Mononuclear cell (primary cell): ENCODE results near the gene HOXA3. TPM values are rescaled to one million over a fixed set of nuclear protein-coding genes. Genes with fewer than 3 reads are reported as not detected.
A peak's percentile ranks its signal among the peaks of the same experiment; 100 is the strongest.

ENCODE experiments used
- H3K27me3 ChIP-seq: 2 replicates; pipeline ENCODE4 v1.6.0; 2011; ENCODE audit warnings: low read length, control low read depth; ENCODE audit not compliant: insufficient read depth
- H3K4me1 ChIP-seq: 2 replicates; pipeline ENCODE4 v1.5.1; 2011; ENCODE audit warnings: mild to moderate bottlenecking, low read length, control low read depth; ENCODE audit not compliant: insufficient read depth
- H3K4me3 ChIP-seq: 2 replicates; pipeline ENCODE4 v1.5.1; 2011; ENCODE audit warnings: mild to moderate bottlenecking, low read length, moderate library complexity
- H3K9me3 ChIP-seq: 2 replicates; pipeline ENCODE4 v1.5.1; 2011; ENCODE audit warnings: low read depth, mild to moderate bottlenecking, control low read depth, low read length
- total RNA-seq: library from RNA; depleted of rRNA; stranded (reverse); fragments of >200 nt; gene quantifications from one replicate; pipeline ENCODE4 v1.2.3, GENCODE V29; 2012

The HOXA3 gene
- total RNA-seq, 1 donor: under 0.01 TPM

GRCh38 chr7:27175626-27176523, 23.5 kb upstream of the HOXA3 start:
- H3K9me3 ChIP-seq: no peaks in the 10 kb centered on the region
- H3K4me1 ChIP-seq: peaks cover 43% of the 10 kb centered on the region
- no peak overlapping the region for H3K4me3 ChIP-seq
- peaks cover 92% of the 10 kb centered on the region for H3K27me3 ChIP-seq

DNA sequence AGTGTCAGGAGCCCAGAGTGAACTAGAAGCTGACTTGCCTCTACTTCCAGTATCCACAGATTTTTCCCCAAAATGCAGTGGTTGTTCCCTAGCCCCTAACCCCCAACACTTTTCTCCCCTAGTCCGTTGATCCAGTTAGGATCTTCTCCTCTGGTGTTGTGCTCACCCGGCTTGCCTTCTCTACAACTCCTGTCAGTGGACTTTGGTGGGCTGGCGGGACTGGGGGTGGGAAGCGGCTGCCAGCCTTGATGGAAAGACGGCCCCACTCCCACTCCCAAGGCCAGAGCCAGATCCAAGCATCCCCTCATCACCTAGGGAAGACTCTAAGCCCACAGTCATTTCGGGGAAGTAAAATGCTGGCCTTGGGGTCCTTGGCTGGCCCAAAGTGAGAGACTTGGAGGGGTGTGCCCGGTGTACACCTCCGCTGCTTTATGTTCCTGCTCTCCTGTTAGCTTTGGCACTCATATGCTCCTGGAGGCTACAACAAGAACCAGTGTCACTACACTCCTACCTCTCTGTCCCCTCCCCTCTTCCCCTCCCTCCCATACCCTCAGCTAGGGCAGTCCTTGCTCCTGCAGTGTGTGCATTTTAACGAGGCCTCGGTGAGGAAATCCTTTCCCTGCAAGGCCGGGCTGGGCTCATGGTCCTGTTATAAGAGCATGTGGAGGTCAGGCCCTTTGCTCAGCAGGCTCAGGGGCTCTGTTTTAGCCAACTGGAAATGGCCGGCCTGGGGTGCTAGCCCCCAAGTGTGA, 22.7 kb upstream of the HOXA3 start:
- H3K9me3 ChIP-seq: no peaks in the 10 kb centered on the region
- peaks cover 46% of the 10 kb centered on the region for H3K4me1 ChIP-seq
- H3K4me3 ChIP-seq: no peak overlapping the region
- H3K27me3 ChIP-seq: peaks cover 92% of the 10 kb centered on the region

GRCh38 chr7:27173956-27174873, 21.8 kb upstream of the HOXA3 start, which contains the start of gene HOXA10:
Gene HOXA10 (minus strand): TSS chr7:27174320. CDS start chr7:27174306, 14 bp downstream.
- H3K4me3 ChIP-seq: peak within 1 kb of the TSS; percentile 13
- no peaks in the 10 kb centered on the region for H3K9me3 ChIP-seq
- H3K4me1 ChIP-seq: peaks cover 44% of the 10 kb centered on the region
- H3K27me3 ChIP-seq: peaks cover 90% of the 10 kb centered on the region

DNA sequence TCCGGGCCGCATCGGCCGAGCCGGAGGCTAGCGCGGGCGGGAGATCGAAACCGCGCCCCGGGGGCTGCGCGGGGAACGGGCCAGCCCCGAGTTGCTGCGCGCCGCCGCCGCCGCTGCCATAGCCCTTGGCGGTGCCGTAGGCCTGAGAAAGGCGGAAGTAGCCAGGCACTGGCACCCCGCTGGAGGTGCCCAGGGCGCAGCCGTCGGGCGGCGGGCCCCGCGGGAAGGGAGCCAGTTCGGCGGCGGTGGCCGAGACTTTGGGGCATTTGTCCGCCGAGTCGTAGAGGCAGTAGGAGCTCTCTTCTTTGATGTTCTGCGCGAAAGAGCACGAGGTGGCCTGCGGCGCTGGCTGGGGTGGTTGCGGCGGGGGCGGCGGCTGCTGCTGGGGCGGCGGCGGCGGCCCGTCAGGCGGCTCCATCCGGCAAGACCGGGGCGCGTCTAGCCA, 21.1 kb upstream of the HOXA3 start:
- Histone ChIP-seq H3K27me3 (peaks cover 90% of the 10 kb centered on the region), H3K4me3 (peak overlapping the region; percentile 13), H3K4me1 (peaks cover 51% of the 10 kb centered on the region), H3K9me3 (no peaks in the 10 kb centered on the region)

DNA sequence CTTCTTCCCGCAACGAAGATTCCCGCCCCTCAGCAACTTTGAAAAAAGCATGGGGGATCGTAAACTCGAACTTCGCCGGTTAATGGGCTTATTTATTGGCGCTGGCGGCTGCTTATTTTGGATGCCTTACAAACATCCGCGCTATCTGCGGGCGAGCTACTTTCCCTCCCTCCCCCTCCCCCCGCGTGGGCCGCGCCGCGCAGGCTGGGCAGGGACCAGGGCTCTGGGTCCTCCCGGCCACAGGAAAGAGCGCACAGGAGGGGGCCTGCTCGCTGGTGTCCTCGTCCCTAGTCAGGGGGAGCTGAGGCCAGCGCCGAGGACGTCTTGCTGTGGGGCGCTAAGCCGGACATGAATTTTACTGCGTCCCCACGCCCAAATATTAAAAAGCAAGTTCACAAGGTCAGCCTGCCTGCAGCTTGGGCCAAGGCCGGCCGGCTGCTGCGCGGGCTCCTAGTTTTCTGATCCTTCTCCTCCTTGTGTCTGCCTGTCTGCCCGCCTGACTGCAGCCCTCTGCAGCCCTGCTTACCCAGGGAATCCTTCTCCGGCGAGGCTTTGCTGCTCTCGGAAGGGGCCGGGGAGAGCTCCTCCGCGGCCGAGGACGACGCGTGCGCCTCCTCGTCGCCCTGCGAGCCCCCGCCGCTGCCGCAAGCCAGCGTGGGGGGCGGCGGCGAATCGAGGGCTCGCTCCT, 20.6 kb upstream of the HOXA3 start:
- peaks cover 51% of the 10 kb centered on the region for H3K4me1 ChIP-seq
- peaks cover 90% of the 10 kb centered on the region for H3K27me3 ChIP-seq
- H3K9me3 ChIP-seq: no peaks in the 10 kb centered on the region
- H3K4me3 ChIP-seq: peak overlapping the region; percentile 13

DNA sequence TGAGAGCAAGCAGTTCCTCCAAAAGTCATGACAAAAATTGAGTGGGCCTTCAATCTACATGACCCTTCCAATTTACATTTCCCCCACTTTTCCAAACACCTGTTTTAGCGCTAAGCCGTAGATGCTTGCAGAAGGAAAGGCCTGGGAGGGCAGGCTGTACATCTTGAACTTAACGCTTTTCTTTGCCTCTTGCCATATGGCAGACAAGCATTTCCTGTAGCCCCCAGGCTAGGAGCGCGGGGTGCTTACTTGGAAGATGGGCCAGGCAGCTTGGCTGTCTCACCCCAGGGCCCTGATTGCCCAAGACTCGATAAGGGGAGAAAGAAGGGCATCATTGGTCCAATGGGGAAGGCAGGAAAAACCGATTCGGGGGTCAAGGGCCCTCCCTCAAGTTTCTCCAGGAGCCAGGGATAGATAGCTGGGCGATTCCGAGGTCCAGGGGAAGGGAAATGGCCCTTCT, 20.0 kb upstream of the HOXA3 start:
- Histone ChIP-seq H3K9me3 (no peaks in the 10 kb centered on the region), H3K4me1 (peaks cover 52% of the 10 kb centered on the region), H3K4me3 (no peak overlapping the region), H3K27me3 (peaks cover 94% of the 10 kb centered on the region)

GRCh38 chr7:27171637-27172314, 19.4 kb upstream of the HOXA3 start:
- no peak overlapping the region for H3K4me3 ChIP-seq
- no peaks in the 10 kb centered on the region for H3K9me3 ChIP-seq
- H3K4me1 ChIP-seq: peaks cover 57% of the 10 kb centered on the region
- H3K27me3 ChIP-seq: peaks cover 94% of the 10 kb centered on the region

DNA sequence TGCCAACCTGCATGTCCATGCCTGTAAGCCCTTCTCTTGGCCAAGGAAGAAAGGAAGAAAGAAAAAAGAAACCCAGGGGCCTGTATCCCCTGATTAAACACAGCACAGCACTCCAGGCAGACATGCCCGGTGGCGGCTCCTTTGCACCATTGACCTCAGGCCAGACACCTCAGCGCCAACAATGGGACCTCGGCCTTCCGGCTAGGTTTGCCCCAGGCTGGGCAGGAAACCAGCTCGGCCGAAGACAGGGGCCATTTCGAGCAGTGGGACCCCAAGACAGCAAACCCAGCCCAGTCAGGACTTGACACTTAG, 18.9 kb upstream of the HOXA3 start:
- H3K4me3 ChIP-seq: no peak overlapping the region
- H3K4me1 ChIP-seq: peaks cover 62% of the 10 kb centered on the region
- peaks cover 95% of the 10 kb centered on the region for H3K27me3 ChIP-seq
- H3K9me3 ChIP-seq: no peaks in the 10 kb centered on the region

GRCh38 chr7:27170426-27171324, 18.3 kb upstream of the HOXA3 start:
- Histone ChIP-seq H3K4me1 (peaks cover 68% of the 10 kb centered on the region), H3K27me3 (peaks cover 95% of the 10 kb centered on the region), H3K4me3 (no peak overlapping the region), H3K9me3 (no peaks in the 10 kb centered on the region)

DNA sequence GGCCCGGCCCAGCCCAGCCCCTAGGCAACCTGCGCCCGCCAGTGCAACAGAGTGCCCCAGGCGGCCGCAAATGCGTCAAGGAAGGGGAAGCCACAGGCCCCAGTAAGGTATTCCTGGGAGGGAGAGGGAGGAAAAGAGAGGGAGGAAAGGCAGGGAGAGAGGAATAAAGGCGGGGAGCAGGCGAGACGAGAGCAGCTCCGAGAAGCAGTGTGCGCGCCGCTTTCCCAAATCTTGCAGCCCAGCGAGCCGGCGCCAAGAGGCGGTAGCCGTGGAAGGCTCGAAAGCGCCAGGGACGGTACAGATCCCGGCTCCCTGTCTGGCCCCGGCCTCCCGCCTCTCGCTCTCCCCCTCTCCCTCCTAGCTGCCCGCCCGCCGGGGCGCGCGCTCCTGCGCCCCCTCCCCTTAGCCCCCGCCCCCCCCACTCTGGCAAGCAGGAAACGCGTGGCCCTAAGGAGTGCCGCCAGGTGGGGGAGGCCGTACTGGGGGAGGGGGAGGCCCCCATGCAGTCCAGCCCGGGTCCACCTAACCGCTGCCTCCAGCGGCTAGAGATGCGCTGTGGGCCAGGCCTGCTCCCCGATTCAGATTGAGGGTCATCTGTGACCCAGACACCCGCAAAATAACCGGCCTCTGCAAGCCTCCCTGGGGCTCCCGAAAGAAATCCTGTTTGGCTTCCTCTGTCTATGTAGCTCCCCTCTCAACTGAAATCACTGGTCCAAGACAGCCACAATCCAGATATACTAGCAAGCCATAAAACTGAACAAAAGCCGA, 17.5 kb upstream of the HOXA3 start:
- Histone ChIP-seq H3K27me3 (peaks cover 95% of the 10 kb centered on the region), H3K4me1 (peaks cover 77% of the 10 kb centered on the region), H3K4me3 (no peak overlapping the region), H3K9me3 (no peaks in the 10 kb centered on the region)

DNA sequence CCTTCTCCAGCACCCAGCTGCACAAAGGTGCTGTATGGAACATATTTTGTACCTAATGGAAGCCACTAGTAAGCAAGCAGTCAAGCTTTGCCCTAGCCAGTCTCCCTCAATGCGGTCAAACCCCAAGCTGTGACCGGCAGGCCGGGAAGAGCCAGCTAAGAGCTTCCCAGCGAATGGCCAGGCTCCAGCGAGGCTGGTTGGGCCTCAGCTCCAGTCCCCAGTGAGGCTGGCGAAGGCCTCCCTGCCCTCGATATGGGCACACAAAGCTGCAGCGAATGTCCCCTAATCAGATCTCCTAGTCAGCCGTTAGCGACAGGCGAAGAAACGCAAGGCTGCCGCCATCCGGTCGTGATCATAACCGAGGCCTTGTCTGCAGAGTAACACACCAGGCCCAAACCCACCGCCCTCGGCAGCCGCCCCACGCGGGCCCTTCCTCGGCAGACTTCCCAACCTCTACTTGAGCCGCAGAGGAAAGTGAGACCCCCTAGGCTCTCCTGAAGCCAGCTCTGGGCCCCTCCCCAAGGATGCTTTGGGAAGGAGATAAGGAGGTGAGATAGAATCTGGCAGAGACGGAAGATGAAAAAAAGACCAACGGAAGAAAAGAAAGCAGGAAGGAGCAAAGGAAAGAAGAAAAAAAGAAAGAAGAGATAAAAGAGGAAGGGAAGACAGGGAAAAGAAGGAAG, 16.0 kb upstream of the HOXA3 start:
- Histone ChIP-seq H3K9me3 (no peaks in the 10 kb centered on the region), H3K27me3 (peaks cover 98% of the 10 kb centered on the region), H3K4me3 (no peak overlapping the region), H3K4me1 (peaks cover 77% of the 10 kb centered on the region)

DNA sequence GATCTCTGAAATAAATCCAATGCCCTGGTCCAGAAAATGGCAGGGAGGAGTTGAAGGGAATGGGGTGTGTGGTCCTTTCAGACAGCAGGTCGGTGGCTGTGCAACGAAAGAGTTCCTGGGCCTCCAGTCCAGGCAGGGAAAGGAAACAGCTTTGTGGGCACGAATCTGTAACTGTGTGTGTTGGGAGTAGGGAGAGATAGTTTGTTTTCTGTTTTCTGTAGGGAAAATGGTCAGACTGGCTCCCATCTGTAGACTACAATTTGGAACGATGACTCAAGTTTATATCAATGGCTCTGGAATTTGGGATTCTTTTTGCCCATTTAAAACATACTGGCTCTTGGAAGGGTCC, 15.5 kb upstream of the HOXA3 start:
- H3K27me3 ChIP-seq: peaks cover 98% of the 10 kb centered on the region
- no peak overlapping the region for H3K4me3 ChIP-seq
- H3K9me3 ChIP-seq: no peaks in the 10 kb centered on the region
- H3K4me1 ChIP-seq: peaks cover 75% of the 10 kb centered on the region
